Islet of Langerhans (tissue), 1 donor: ENCODE data around the gene PHPT1.
"Not testable (repeated sequence)": the region's sequence is repeated elsewhere in the genome, so short reads cannot be mapped to it uniquely, and the experiment has no call there.

Experiments
- FAIRE-seq: peaks from one replicate; lab custom pipeline; 2011; peaks lifted over from hg19 to GRCh38; lab: Jason Lieb, UNC

PHPT1 gene

GRCh38 chr9:136837856-136838277, 11.3 kb upstream of the PHPT1 start:
- not testable (repeated sequence) for FAIRE-seq

- no peak for FAIRE-seq
Observed at GRCh38 chr9:136838314-136839228, 10.6 kb upstream of the PHPT1 start.

DNA sequence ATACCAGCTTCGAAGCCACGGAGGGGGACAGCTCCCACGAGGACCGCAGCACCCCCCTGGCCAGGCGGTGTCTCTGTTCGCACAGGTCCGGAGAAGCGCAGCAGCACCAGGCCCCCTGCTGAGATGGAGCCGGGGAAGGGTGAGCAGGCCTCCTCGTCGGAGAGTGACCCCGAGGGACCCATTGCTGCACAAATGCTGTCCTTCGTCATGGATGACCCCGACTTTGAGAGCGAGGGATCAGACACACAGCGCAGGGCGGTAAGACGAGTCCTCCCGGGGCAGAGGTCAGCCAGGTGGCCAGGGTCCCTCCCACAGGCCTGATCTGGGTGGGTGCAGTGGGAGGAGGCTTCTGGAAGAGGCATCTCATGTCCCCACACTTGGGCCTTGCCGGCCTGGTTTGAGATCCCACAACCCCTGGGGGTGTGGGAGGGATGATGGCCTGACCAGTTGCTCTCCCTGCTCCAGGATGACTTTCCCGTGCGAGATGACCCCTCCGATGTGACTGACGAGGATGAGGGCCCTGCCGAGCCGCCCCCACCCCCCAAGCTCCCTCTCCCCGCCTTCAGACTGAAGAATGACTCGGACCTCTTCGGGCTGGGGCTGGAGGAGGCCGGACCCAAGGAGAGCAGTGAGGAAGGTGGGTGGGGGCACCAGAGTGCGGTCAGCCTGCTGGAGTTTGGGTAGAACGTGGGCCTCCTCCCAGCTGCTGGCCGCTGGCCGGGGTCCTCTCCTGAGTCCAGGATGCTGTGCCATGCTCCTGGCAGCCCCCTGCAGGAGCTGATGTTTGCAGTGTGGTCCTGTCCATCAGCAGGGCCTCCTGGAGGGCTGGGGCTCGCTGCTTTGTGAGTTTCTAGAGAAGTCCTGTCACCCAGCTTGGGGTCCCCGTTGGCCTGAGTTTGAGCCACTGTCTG, 9.7 kb upstream of the PHPT1 start:
- no peak for FAIRE-seq

GRCh38 chr9:136840140-136840876, 8.9 kb upstream of the PHPT1 start:
- no peak for FAIRE-seq

DNA sequence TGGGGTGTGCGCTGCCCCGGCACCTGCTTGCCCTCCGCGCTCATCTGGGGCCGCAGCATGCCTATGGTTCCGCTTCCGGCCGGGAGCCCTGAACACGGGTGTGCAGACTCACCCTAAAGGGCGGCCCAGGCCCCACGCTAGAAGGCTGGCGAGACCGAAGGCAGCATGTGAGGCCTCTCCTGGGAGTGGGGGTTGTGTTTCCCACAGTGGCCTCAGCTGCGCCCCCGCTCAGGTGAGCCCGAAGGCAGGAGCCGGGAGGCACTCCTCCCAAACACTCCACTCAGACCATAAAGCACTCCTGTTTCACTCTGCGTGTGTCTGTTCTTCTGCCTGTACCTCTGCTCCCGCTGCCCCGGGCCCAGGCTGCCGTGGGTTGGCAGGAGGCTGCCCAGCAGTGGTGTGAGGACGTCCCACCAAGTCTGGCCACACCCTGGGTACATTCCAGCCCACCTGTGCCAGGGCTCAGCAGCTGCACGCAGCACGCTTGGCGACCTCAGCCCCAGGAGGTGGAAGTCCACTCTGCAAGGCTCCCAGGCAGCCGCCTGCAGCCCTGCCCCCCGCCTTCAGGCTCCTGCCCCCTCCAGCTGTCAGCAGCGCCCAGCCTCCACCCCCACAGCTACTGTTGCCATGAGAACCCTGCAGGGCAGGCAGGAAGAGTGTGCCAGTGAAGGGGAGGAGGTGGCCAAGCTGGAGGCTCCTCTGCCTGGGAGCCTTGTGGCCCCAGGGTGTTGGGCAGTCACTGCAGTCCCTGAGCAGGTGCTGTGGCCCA, 8.1 kb upstream of the PHPT1 start:
- FAIRE-seq, result peak; percentile 5

DNA sequence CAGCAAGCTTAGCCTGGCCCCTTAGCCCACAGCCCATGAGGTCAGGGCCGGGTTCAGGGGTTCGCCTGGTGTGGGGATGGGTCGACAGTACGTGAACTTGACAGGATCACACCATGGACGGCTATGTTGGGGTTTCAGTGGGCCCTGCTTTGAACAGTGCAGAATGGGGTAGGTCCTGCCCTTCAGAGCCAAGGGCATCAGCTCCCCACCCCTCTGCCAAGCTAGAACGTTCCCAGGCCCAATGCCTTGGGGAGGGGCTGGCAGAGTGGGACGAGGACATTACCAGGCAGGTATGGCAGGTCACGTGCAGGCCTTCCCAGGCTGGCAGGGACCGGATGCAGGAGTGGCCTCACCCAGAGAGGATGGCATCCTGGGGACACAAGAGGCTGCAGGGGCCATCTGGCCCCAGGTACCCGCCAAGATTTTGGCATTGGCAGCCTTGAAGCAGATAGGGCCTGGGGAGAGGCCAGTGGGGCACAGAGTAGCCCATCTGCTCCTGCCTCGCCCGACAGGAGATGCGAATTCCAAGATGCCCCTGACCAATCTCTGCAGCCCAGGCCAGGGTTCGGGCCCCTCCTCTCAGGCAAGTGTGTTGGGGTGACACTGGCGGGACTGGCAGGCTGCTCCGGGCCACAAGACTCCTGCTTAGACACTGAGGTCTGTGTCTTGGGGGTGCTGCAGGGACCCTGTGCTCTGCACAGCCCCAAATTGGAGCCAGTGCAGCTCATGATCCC, 7.4 kb upstream of the PHPT1 start:
- FAIRE-seq, result not testable (repeated sequence)

- FAIRE-seq, result not testable (repeated sequence)
Observed at GRCh38 chr9:136842380-136842948, 6.7 kb upstream of the PHPT1 start, which contains the start of gene AJM1. Gene AJM1, plus strand, starts transcription at chr9:136842478. Its CDS starts 1,937 bp downstream, at chr9:136844415.

DNA sequence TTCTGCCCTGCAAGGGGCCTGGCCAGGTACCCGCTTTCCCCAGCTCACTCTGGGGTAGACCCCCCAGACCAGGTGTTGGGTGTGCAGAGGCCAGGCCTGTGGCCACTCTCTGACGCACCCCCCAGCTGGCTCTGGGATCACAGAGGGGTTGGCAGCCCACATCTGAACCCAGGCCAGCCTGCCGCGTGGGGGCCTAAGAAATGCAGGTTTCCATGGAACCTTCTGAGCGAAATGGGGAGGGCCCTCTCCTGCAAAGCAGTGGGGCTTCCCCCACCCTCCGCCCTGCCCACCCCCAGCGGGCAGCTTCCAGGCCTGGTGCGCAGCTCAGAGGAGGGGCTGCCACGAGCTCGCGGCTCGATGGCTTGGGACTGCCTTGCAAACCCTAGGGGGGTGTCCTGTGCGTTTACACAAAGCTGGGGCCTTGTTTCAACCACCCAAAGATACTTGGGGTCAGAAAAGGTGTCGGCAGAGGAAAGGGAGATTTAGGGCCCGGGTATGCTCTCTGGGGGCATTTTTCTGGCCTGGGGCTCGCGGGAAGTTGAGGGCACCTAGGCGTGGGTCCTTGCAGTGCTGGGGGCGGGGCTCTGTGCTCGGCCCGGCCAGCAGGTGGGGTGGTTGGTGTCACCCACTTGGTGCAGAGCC, 5.9 kb upstream of the PHPT1 start:
- FAIRE-seq, result not testable (repeated sequence)

- FAIRE-seq, result not testable (repeated sequence)
Observed at GRCh38 chr9:136843801-136844740, 5.1 kb upstream of the PHPT1 start.

DNA sequence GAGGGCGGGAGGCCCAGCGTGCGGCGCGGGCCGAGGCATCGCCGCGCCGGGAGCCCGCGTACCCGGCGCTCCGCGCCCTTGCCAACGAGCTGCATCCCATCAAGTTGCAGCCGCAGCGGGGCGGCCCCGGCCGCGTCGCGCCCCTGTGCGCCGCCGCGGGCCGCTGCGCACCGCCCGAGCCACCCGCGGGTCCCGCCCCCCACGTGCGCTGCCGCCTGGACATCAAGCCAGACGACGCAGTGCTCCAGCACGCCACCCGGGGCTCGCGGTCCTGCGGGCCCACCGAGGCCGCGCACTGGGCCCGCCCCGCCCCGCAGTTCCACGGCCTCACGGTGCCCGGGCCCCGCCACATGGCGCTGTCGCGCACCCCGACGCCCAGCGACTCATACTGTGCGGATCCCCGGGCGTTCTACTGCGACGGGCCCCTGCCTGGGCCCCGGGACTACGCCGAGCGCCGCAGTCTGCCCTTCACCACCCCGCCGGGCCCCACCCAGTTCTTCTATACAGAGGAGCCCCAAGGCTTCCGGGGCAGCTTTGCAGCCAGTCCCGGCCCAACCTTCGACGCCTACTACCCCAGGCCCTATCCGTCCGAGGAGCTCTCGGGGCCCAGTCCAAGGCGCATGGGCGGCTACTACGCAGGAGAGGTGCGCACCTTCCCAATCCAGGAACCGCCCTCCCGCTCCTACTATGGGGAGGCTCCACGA, 4.3 kb upstream of the PHPT1 start:
- no peak for FAIRE-seq

DNA sequence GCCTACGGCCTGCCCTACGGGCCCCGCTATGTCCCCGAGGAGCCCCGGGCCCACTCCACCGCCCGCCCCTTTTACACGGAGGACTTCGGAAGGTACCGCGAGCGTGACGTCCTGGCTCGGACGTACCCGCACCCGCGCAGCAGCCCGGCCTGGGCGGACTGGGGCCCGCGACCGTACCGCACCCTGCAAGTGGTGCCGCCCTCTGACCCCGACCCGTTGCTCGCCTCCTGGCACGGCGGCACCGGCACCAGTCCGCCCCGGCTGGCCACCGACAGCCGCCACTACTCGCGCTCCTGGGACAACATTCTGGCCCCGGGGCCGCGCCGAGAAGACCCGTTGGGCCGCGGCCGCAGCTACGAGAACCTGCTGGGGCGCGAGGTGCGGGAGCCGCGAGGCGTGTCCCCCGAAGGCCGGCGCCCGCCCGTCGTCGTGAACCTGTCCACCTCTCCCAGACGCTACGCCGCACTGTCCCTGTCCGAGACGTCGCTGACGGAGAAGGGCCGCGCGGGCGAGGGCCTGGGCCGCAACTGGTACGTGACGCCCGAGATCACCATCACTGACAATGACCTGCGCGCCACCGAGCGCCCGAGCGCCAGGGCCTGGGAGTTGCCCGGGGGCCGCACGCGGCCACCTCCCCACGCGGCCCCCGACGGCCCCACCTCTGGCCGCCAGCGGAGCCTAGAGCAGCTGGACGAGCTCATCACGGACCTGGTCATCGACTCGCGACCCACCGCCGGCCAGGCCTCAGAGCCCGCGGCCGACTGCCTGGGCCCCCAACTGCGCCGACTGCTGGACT, 3.5 kb upstream of the PHPT1 start:
- FAIRE-seq, result no peak

GRCh38 chr9:136846376-136847087, 2.7 kb upstream of the PHPT1 start:
- FAIRE-seq, result no peak

- FAIRE-seq, result no peak
Observed at GRCh38 chr9:136847088-136847825, 2.0 kb upstream of the PHPT1 start.

DNA sequence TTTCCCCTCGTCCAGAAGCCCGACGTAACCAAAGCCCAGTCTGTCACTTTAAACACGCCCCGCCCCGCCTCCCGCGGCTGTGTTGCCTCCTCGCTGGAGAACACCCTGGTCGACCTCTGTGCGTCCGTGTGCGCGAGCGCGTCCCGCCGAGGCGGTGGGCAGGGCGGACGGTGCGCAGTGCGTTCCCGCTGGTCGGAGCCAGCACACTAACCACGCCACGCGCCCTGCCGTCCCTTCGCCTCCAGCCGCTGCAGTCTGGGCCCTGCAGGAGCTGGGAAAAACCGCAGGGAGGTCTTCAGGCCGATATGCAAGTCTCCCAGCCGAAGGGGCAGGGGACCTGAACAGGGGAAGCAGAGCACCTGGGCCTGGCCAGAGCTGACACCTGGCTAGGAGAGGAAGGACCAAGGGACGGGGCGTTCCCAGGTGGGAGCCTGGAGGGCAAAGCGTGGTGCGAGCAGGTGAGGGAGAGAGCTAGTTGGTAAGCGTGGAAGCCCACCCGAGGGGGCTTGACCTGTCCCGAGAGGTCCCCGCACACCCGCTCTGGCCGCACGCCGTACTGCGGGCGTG, 1.3 kb upstream of the PHPT1 start:
- no peak for FAIRE-seq

- no peak for FAIRE-seq
Observed at GRCh38 chr9:136848393-136849037, 694 bp upstream of the PHPT1 start.
